Spinal cord (tissue), 10 donors: ENCODE results near the gene LYRM1. TPM values are rescaled to one million over a fixed set of nuclear protein-coding genes. Genes with fewer than 3 reads are reported as not detected.

Experiments
- DNase-seq, 6 donors: peaks; one replicate each; pipeline versions ENCODE4 v3.0.0 to v3.0.0-alpha.2; 2013 to 2015; ENCODE audit warnings: low spot score in 6 of 6, low read depth in 4 of 6
- H3K27ac ChIP-seq: one replicate; pipeline ENCODE4 v1.5.1; 2013; ENCODE audit warnings: low read depth, low read length, control low read depth
- H3K27me3 ChIP-seq: one replicate; pipeline ENCODE4 v1.6.1; 2013; ENCODE audit warnings: low read length; ENCODE audit not compliant: control insufficient read depth, insufficient read depth
- H3K36me3 ChIP-seq: one replicate; pipeline ENCODE4 v1.6.1; 2013; ENCODE audit warnings: low read length; ENCODE audit not compliant: control insufficient read depth, insufficient read depth
- H3K4me1 ChIP-seq: one replicate; pipeline ENCODE4 v1.6.1; 2013; ENCODE audit warnings: low read length; ENCODE audit not compliant: control insufficient read depth, insufficient read depth
- H3K4me3 ChIP-seq: one replicate; pipeline ENCODE4 v1.5.1; 2013; ENCODE audit warnings: low read depth, low read length, control low read depth
- H3K9me3 ChIP-seq: one replicate; pipeline ENCODE4 v1.6.1; 2013; ENCODE audit warnings: low read length; ENCODE audit not compliant: control insufficient read depth, insufficient read depth
- WGBS: methylation state at CpG from one replicate; pipeline ENCODE4 v1.1.5; 2013; ENCODE audit warnings: missing lambda C conversion rate; ENCODE audit not compliant: insufficient coverage; 5-methylcytosine and 5-hydroxymethylcytosine counted together
- polyA plus RNA-seq, 2 donors: library from polyadenylated mRNA; unstranded; fragments of 120-200 nt; gene quantifications; one replicate each; pipeline ENCODE4 v1.2.1, GENCODE V29; 2013; ENCODE audit not compliant: insufficient read length in 2 of 2
- total RNA-seq, 2 donors: library from RNA; depleted of rRNA in 1 of 2; stranded (reverse); fragments of 120-200 nt in 1 of 2; fragments of >200 nt in 1 of 2; gene quantifications; one replicate each; pipeline versions ENCODE4 v1.2.3 to v1.2.4, GENCODE V29; 2013 to 2014
- donor health status: healthy.

Gene LYRM1
- total and polyA plus RNA-seq, 4 donors, result 36.6 to 43.9 (median 38.6) TPM

DNA sequence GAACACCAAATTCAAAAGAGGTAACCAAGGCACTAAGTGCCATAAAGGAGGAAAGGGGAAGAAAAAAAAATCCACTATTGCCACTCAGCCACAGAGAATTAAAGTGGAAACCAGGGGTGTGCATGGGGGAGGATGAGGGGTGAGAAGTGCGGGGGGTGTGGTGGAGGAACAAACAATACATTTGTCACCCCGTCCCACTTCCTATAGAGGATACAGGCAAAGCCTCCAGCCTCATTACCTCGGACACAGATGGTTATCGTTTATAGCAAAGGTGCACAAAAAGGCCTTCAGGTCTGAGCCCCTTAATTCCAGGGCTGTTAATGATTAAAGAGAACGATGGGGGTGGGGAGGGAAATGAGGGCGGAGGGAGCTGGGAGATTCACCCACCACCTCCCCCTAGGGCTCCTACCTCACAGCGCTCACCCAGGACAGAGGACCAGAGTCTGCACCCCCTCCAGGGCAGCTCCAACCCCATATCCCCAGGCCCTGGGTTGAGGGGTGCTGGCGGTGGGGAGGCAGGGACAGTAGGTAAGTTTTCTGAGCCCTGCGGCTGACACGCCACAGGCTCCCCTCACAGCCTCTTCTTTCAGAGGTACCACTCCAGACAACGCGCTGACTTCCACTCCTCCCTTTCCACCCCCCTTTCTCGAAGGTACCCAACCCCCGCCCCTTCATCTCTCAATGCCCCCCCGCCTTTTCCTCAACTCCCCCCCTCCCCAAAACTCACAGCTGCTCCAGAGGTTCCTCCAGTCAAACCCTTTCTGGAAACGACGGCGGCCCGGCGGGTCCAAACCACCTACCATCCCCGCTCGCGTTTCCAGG, 883 bp upstream of the LYRM1 start:
- Histone ChIP-seq H3K4me3 (peak overlapping the region; percentile 81), H3K9me3 (no peaks in the 10 kb centered on the region), H3K27ac (peak overlapping the region; percentile 96), H3K4me1 (peaks cover 12% of the 10 kb centered on the region), H3K36me3 (no peaks in the 10 kb centered on the region), H3K27me3 (no peaks in the 10 kb centered on the region)
- WGBS, result 0% methylated on average over 12 of the region's 23 CpGs
- DNase-seq, result peak in 1 of 6 donors; percentile 5

DNA sequence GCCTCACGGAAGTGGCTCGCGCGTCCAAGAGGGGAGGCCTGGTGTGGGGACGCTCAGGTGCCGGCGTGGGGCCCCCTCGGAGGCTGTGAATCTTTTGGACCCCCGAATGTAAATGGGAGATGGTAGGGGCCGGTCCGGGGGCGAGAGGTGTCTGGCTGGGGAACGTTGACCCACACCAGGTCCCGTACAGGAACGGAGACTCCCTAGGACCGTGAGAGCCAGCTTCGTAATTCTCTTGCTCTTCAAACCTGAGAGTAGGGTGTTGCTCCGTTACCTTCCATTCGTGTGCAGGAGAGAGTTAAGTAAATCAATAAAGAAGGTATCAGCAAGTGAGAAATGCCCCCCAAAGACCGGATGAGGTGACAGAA, 481 bp downstream of the LYRM1 start:
- 0% methylated on average over 20 of the region's 20 CpGs for WGBS
- peak overlapping the region; percentile 81 for H3K4me3 ChIP-seq
- H3K4me1 ChIP-seq, result peaks cover 12% of the 10 kb centered on the region
- H3K36me3 ChIP-seq, result no peaks in the 10 kb centered on the region
- peak overlapping the region; percentile 96 for H3K27ac ChIP-seq
- peak in 2 of 6 donors; percentile 11 to 65 for DNase-seq
- no peaks in the 10 kb centered on the region for H3K9me3 ChIP-seq
- no peaks in the 10 kb centered on the region for H3K27me3 ChIP-seq

DNA sequence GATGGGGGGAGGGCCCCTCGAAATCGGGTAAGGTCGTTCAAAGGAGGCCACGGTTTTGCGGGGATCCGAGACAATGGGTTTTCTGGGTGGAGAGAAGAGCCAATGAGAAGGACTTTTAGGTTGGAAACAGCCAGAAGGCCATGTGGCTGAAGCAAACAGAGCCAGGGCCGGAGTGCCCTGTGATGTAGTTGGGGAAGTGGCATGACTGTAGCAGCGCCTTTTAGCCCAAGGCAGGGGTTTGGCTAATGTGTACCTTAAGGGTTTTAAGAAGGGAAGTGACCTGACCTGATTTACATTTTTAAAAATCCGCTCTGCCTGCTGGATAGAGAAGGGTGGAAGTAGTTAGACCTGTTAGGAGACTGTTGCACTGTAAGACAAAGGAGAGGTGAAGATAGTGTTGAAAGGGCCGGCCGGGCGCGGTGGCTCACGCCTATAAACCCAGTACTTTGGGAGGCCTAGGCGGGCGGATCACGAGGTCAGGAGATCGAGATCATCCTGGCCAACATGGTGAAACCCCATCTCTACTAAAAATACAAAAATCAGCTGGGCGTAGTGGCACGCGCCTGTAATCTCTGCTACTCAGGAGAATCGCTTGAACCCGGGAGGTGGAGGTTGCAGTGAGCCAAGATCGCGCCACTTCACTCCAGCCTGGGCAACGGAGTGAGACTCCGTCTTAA, 1.0 kb downstream of the LYRM1 start:
- peak in 4 of 6 donors; percentile 10 to 76 (median 20) for DNase-seq
- 29% methylated on average over 14 of the region's 27 CpGs for WGBS
- peak overlapping the region; percentile 81 for H3K4me3 ChIP-seq
- peaks cover 12% of the 10 kb centered on the region for H3K4me1 ChIP-seq
- H3K27ac ChIP-seq, result peak overlapping the region; percentile 96
- no peaks in the 10 kb centered on the region for H3K27me3 ChIP-seq
- no peaks in the 10 kb centered on the region for H3K9me3 ChIP-seq
- H3K36me3 ChIP-seq, result no peaks in the 10 kb centered on the region

DNA sequence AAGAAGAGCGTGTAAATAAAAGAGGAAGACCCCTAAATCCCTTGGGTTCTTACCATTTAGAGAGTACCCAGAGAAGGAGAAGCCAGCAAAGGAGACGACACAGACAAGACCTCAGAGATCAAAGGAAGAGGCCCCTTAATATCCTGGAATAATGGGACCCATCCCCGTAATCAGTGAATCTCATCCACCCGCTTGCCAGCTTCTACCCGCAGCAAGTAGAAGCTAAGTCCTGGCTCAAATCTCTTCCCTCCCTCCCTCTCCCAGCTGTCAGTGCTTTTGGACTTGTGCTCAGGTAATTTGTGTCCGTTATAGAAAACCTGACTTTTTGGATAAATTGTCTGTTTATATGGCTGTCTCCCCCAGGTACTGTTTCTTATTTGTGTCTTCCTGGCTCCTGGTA, 1.9 kb downstream of the LYRM1 start:
- no peaks in the 10 kb centered on the region for H3K27me3 ChIP-seq
- no peaks in the 10 kb centered on the region for H3K9me3 ChIP-seq
- no peak overlapping the region for H3K27ac ChIP-seq
- H3K4me1 ChIP-seq, result peaks cover 12% of the 10 kb centered on the region
- DNase-seq, result no peak
- no peaks in the 10 kb centered on the region for H3K36me3 ChIP-seq
- 80% methylated on average over 1 of the region's 6 CpGs for WGBS
- no peak overlapping the region for H3K4me3 ChIP-seq

DNA sequence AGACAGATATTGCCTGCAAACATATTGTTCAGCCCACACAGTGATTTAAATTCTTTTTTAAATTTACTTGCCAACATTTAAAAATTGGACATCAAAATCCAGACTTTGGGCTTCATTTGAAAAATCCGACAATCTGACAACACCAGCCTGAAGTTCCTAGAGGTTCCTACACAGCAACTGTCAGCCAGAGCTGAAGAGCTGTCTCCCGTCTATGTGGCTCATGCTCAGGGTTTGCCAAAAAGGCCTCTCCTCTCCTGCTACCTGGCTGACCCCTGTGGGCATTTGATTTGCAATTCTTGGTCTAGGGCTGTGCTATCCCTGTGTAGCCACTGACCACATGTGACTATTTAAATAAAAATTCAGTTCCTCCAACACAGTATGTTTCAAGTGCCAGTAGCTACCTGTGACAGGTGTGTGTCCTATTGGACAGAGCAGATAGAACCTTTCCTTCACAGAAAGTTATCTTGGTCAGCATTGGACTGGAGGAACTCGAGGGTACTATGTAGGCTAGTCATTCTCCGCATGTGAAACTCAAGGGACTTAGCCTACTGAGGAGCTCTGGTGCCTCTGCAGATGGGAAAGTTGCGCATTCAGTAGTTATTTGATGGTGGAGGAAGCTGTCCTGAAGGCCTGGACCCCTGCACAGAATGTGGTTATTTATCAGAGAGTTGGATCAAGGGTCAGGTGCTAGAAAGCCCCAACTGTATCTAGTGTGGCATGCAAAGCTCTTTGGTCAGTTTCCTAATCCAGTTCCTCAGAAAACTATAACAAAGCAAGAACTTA, 2.7 kb downstream of the LYRM1 start:
- Histone ChIP-seq H3K9me3 (no peaks in the 10 kb centered on the region), H3K4me1 (peaks cover 12% of the 10 kb centered on the region), H3K36me3 (no peaks in the 10 kb centered on the region), H3K27ac (no peak overlapping the region), H3K27me3 (no peaks in the 10 kb centered on the region), H3K4me3 (no peak overlapping the region)
- DNase-seq, result no peak
- WGBS, result 87% methylated on average over 5 of the region's 5 CpGs

DNA sequence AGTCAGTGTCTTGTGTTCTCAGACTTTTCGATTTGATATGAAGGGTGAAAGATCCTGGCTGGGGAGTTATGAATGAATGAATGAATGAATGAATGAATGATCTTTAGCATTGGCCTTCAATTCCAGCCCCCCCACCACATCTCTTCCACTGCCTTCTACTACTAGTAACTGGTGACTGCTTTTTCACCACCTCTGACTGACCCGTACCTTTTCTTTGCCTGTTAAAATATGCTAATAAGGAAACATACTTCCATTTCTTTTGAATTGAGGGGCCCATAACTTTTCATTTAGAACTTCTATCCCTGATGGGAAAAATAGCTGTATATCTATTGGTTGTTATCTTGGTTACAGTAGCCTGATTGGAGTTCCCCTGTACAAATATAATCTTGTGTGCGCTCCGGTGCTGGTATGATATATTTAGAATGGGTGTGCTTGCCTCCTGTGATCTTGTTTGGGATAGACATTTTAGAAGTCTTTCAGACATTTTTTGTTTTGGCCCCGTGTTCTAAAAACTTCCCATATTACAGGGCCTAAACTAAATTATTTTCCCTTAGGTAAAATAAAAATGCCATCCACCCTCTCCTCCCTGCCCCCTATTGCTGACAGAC, 3.4 kb downstream of the LYRM1 start:
- Histone ChIP-seq H3K4me3 (no peak overlapping the region), H3K27ac (no peak overlapping the region), H3K9me3 (no peaks in the 10 kb centered on the region), H3K4me1 (peaks cover 12% of the 10 kb centered on the region), H3K36me3 (no peaks in the 10 kb centered on the region), H3K27me3 (no peaks in the 10 kb centered on the region)
- no peak for DNase-seq
- 83% methylated on average over 1 of the region's 5 CpGs for WGBS

DNA sequence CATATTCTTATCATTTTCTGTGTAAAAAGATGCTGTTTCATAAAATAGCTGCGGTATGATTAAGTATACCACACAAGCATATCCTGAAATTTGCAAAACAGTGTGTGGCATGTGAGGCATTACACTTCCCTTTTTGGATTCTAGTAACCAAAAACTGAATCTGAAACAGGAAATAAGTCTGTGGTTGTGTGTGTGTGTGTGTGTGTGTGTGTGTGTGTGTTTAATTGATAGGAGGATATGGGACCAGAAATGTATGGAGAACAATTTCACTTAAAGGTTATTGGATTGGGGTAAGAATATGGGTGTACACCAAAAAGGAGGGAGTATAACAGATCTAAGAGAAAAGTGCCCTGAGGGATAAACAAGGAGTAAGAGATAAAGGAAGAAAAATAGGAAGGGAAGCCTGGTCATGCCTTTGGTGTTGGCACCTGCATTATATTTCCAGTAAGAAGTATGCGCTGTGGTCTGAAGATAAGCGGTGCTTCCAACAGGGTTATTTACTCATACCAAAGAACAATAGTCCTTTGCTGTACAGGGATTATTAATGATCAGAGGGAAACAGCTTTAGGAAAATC, 4.0 kb downstream of the LYRM1 start:
- DNase-seq, result no peak
- WGBS, result no CpG with 5 or more reads among the region's 3 CpGs
- Histone ChIP-seq H3K9me3 (no peaks in the 10 kb centered on the region), H3K4me3 (no peak overlapping the region), H3K4me1 (peaks cover 11% of the 10 kb centered on the region), H3K27me3 (no peaks in the 10 kb centered on the region), H3K36me3 (no peaks in the 10 kb centered on the region), H3K27ac (no peak overlapping the region)

DNA sequence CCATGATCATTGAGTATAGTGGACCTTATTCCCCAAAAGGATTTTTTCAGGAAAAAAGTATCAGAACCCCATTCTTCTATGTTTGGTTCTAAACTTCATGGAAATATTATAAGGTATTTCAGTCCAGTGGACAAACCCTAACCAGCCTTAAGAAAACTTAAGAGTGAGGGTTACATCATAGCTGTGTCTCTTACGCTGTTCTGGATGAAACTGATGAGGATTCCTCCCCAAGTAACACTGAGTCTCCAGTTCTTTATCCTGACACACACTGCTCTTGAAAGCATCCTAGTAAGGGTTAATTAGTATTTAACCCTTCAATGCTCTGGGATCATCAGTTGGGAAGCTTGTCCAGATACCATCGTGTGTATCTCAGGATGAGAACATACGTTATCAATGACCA, 5.0 kb downstream of the LYRM1 start:
- H3K4me3 ChIP-seq, result no peak overlapping the region
- no peak overlapping the region for H3K27ac ChIP-seq
- H3K4me1 ChIP-seq, result peaks cover 8% of the 10 kb centered on the region
- no peaks in the 10 kb centered on the region for H3K36me3 ChIP-seq
- H3K27me3 ChIP-seq, result no peaks in the 10 kb centered on the region
- H3K9me3 ChIP-seq, result no peaks in the 10 kb centered on the region
- no peak for DNase-seq
- WGBS, result no CpG with 5 or more reads among the region's 3 CpGs
